K562 (cell line): Measurements from ENCODE around the gene SHISA2. TPM values are rescaled to one million over a fixed set of nuclear protein-coding genes. Genes with fewer than 3 reads are reported as not detected.
A peak's percentile ranks its signal among the peaks of the same experiment; 100 is the strongest.
"Not testable (repeated sequence)": the region's sequence is repeated elsewhere in the genome, so short reads cannot be mapped to it uniquely, and the experiment has no call there.

Source experiments
- ATAC-seq: fragments of 200-7000 bp; cut with Tn5 transposase; 3 replicates; pipeline ENCODE4 v1.9.1; 2020; ENCODE audit warnings: moderate library complexity
- BruUV-seq: library from RNA; stranded (reverse); fragments of 400-500 nt; replicated peaks from 2 replicates; lab custom pipeline; 2021; lab: Mats Ljungman, UMichigan
- CTCF ChIA-PET: fragments of 300-600 bp; formaldehyde crosslinking; extraction: SDS; loops from one replicate; lab custom pipeline; 2021; ENCODE audit warnings: low intra/inter-chr PET ratio; lab: Yijun Ruan, JAX
- POLR2A ChIA-PET: fragments of 300-600, 350-650 bp; sonication (Branson Sonifier 250); formaldehyde crosslinking; extraction: SDS; loops from one replicate; lab custom pipeline; 2021; ENCODE audit warnings: antibody characterized with exemption, inconsistent platforms; lab: Yijun Ruan, JAX
- DNase-seq, 4 experiments: peaks; one replicate each; pipeline versions ENCODE4 v3.0.0 to v3.0.0-alpha.2; 2011 to 2018; ENCODE audit warnings: low spot score in 3 of 4, mixed read lengths in 3 of 4; ENCODE audit errors: extremely low read depth in 1 of 4
- FAIRE-seq: peaks from 2 replicates; lab custom pipeline; 2011; peaks lifted over from hg19 to GRCh38; lab: Jason Lieb, UNC
- H2AFZ ChIP-seq: 2 replicates; pipeline ENCODE4 v1.6.0; 2011; ENCODE audit warnings: low read depth, low read length, control low read depth, inconsistent platforms
- H3K27ac ChIP-seq: fragments of 200-600 bp; 3 replicates; pipeline ENCODE4 v1.8.0; 2011; ENCODE audit warnings: low read depth, mild to moderate bottlenecking, control low read depth, inconsistent platforms, low read length, moderate library complexity, mixed read lengths; ENCODE audit errors: extremely low read depth
- H3K27me3 ChIP-seq, 2 experiments: fragments of 300-600 bp in 1 of 2; 2 replicates in 1 of 2; 3 replicates in 1 of 2; pipeline versions ENCODE4 v1.6.0 to v1.8.0; 2011; ENCODE audit warnings: inconsistent platforms in 2 of 2, low read length in 2 of 2, mild to moderate bottlenecking in 1 of 2, mixed read lengths in 1 of 2, moderate library complexity in 1 of 2; ENCODE audit not compliant: control insufficient read depth in 2 of 2, insufficient read depth in 2 of 2
- H3K36me3 ChIP-seq: fragments of 300-600 bp; 3 replicates; pipeline ENCODE4 v1.8.0; 2011; ENCODE audit warnings: mild to moderate bottlenecking, low read length, inconsistent platforms; ENCODE audit not compliant: control insufficient read depth, insufficient read depth
- H3K4me1 ChIP-seq, 2 experiments: fragments of 200-600 bp in 1 of 2; replicated peaks in 1 of 2; 2 replicates in 1 of 2; 3 replicates in 1 of 2; pipeline versions ENCODE4 v1.5.1 to v1.8.0; 2011; ENCODE audit warnings: inconsistent platforms in 2 of 2, low read length in 2 of 2, mild to moderate bottlenecking in 1 of 2, mixed read lengths in 1 of 2, moderate library complexity in 1 of 2; ENCODE audit not compliant: control insufficient read depth in 2 of 2, insufficient read depth in 2 of 2
- H3K4me2 ChIP-seq: 2 replicates; pipeline ENCODE4 v1.6.1; 2011; ENCODE audit warnings: low read length, control low read depth, inconsistent platforms, mixed read lengths; ENCODE audit not compliant: insufficient read depth
- H3K4me3 ChIP-seq: fragments of 200-600 bp; sonication (generic), shearing (Covaris generic); 2 replicates; pipeline ENCODE4 v1.5.1; 2016; ENCODE audit warnings: control low read depth, inconsistent platforms
- H3K79me2 ChIP-seq: fragments of 200-600 bp; 3 replicates; pipeline ENCODE4 v1.8.0; 2011; ENCODE audit warnings: low read length, inconsistent platforms; ENCODE audit not compliant: control insufficient read depth, insufficient read depth
- H3K9ac ChIP-seq, 2 experiments: 2 replicates each; pipeline versions ENCODE4 v1.6.0 to v1.6.1; 2011; ENCODE audit warnings: low read depth in 2 of 2, low read length in 2 of 2, control low read depth in 1 of 2, inconsistent platforms in 1 of 2, mild to moderate bottlenecking in 1 of 2, mixed read lengths in 1 of 2; ENCODE audit not compliant: insufficient read depth in 1 of 2
- H3K9me1 ChIP-seq: one replicate; pipeline ENCODE4 v1.6.0; 2011; ENCODE audit warnings: inconsistent platforms, mild to moderate bottlenecking, low read length, moderate library complexity; ENCODE audit not compliant: control insufficient read depth, insufficient read depth
- H3K9me3 ChIP-seq: replicated peaks from 2 replicates; pipeline ENCODE4 v1.5.1; 2011; ENCODE audit warnings: low read depth, low read length, inconsistent platforms; ENCODE audit not compliant: control insufficient read depth, insufficient read depth
- H4K20me1 ChIP-seq: replicated peaks from 2 replicates; pipeline ENCODE4 v1.6.1; 2011; ENCODE audit warnings: low read length, inconsistent platforms, mixed read lengths; ENCODE audit not compliant: control insufficient read depth, insufficient read depth
- MTF1 ChIP-seq: fragments of 250-450 bp; sonication (Bioruptor Pico); IDR thresholded peaks from 2 replicates; pipeline ENCODE4 v1.9.0; 2021; ENCODE audit warnings: moderate library complexity, mild to moderate bottlenecking, inconsistent platforms, borderline replicate concordance
- RBM14 ChIP-seq: fragments of 200-400 bp; formaldehyde crosslinking; IDR thresholded peaks from 2 replicates; pipeline ENCODE4 v1.6.1; 2018; ENCODE audit warnings: low read depth, mild to moderate bottlenecking, low read length, moderate library complexity, borderline replicate concordance; ENCODE audit not compliant: insufficient read depth
- ZBED1 ChIP-seq: IDR thresholded peaks from 2 replicates; pipeline ENCODE4 v1.6.1; 2014
- WGBS: fragments of 100-300 bp; shearing (Covaris generic); methylation state at CpG from one replicate; pipeline ENCODE4 v1.1.6; 2016; ENCODE audit warnings: low coverage, mixed read lengths; ENCODE audit not compliant: insufficient coverage; ENCODE audit errors: missing lambda C conversion rate; 5-methylcytosine and 5-hydroxymethylcytosine counted together
- in situ Hi-C: fragments of 300-500 bp; cut with MboI; formaldehyde crosslinking; loops from 4 replicates; pipeline ENCODE4 v1.15.0; 2018; ENCODE audit warnings: inconsistent platforms, mixed read lengths
- intact Hi-C: fragments of 100-400 bp; cut with micrococcal nuclease; formaldehyde crosslinking; loops from 2 replicates; pipeline ENCODE4 v1.14.2; 2022
- polyA plus RNA-seq, 8 experiments: library from polyadenylated mRNA; depleted of rRNA in 4 of 8; stranded (reverse) in 5 of 8; unstranded in 3 of 8; fragments of >200 nt; fragmentation: Nextera tagmentation in 2 of 8; fragmentation: Illumina TruSeq in 1 of 8; extraction: Ambion mirVana in 2 of 8; extraction: Trizol in 1 of 8; gene quantifications; 2 replicates each; pipeline versions ENCODE4 v1.2.1 to v1.2.3, GENCODE V29; 2011 to 2014; ENCODE audit warnings: inconsistent platforms in 1 of 8, missing spikeins in 1 of 8
- total RNA-seq, 7 experiments: library from RNA; depleted of rRNA in 6 of 7; stranded (reverse); fragments of >200 nt in 6 of 7; fragmentation: Illumina TruSeq in 2 of 7; extraction: Trizol in 2 of 7; gene quantifications; 2 replicates each; pipeline versions ENCODE4 v1.2.1 to v1.2.3, GENCODE V29; 2011 to 2021; ENCODE audit warnings: low replicate concordance in 1 of 7

Gene SHISA2
- total and polyA plus RNA-seq, 9 of the 15 experiments (the other 6 are each of a cell fraction or from before 2014, with no cell fraction given), result not detected

DNA sequence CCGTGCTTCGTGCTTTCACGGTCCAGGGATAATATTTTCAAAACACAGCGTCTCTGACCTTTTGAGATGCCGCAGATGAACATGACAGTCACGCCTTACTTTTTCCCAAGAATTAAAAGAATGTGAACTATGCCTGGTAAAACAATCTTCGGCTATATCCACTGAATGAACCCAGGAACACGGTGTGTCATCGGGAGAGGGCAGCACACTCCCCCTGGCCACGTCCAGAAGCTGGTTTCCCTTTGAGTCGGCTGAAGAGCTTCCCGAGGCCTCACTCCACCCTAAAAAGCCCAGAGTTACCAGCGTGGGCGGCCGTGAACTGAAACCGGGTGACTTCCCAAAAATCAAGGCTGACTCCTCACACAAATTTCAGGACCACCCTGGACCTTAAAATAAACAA is 22.9 kb upstream of the SHISA2 start:
- in situ Hi-C loops (loop anchor here (5.0 kb wide), 1 partner anchor 1072 kb away; no protein-coding TSS in a partner anchor), intact Hi-C loops (loop anchor here (5.0 kb wide), 2 partner anchors 497 to 1072 kb away; no protein-coding TSS in a partner anchor)
- ChIA-PET CTCF (no interaction called here), POLR2A (no interaction called here)
- no peaks in the 10 kb centered on the region for H3K36me3 ChIP-seq
- WGBS, result 0% methylated on average over 15 of the region's 16 CpGs
- no peak for FAIRE-seq
- H3K9me1 ChIP-seq, result no peaks in the 10 kb centered on the region
- no peaks in the 10 kb centered on the region for H3K4me1 ChIP-seq
- DNase-seq, result no peak
- no peak overlapping the region for H3K27ac ChIP-seq
- ATAC-seq, result no peak
- BruUV-seq, result no TSS peak
- H3K27me3 ChIP-seq, result no peaks in the 10 kb centered on the region; a peak in 1 of 5 replicates
- H3K4me2 ChIP-seq, result no peak overlapping the region
- H4K20me1 ChIP-seq, result no peaks in the 10 kb centered on the region
- no peaks in the 10 kb centered on the region for H3K79me2 ChIP-seq
- no peak overlapping the region for H2AFZ ChIP-seq
- TF ChIP-seq RBM14, result no peak
- TF ChIP-seq ZBED1, result no peak
- no peak for TF ChIP-seq MTF1 (CRISPR knock-in tag)
- no peaks in the 10 kb centered on the region for H3K9me3 ChIP-seq
- no peak overlapping the region for H3K9ac ChIP-seq
- no peak overlapping the region for H3K4me3 ChIP-seq

DNA sequence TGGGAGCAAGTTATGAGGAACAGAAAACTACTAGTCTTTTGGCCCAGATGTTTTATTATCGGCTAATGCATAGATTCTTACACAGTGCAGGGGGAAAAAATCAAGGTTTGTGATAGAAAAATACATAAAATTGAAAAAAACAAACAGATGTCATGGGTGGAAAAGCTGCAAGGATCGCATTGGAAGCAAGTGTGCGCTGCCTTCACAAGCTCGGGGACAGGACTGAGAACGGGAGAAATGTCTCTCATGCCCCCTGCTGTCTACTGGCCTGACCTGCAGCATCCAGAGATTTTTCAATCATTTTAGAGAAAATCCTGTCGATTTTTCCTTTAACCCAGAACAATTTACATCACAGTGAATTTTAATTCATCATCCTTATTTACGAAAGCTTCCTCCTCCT is 20.5 kb upstream of the SHISA2 start:
- in situ Hi-C loops (loop anchor here (5.0 kb wide), 1 partner anchor 1070 kb away; no protein-coding TSS in a partner anchor), intact Hi-C loops (loop anchor here (5.0 kb wide), 2 partner anchors 495 to 1070 kb away; no protein-coding TSS in a partner anchor)
- H3K27ac ChIP-seq, H3K4me2 ChIP-seq, H3K27me3 ChIP-seq, H3K79me2 ChIP-seq, DNase-seq, H4K20me1 ChIP-seq, H3K9me3 ChIP-seq, H3K4me3 ChIP-seq, H2AFZ ChIP-seq, BruUV-seq, H3K36me3 ChIP-seq, H3K9me1 ChIP-seq, H3K4me1 ChIP-seq, H3K9ac ChIP-seq, POLR2A ChIA-PET, CTCF ChIA-PET: not testable (repeated sequence)
- FAIRE-seq (peak; percentile 97), ATAC-seq (peak; percentile 81)
- WGBS, result 0% methylated on average over 2 of the region's 7 CpGs
